ENCODE results near the gene COBL.

DNA sequence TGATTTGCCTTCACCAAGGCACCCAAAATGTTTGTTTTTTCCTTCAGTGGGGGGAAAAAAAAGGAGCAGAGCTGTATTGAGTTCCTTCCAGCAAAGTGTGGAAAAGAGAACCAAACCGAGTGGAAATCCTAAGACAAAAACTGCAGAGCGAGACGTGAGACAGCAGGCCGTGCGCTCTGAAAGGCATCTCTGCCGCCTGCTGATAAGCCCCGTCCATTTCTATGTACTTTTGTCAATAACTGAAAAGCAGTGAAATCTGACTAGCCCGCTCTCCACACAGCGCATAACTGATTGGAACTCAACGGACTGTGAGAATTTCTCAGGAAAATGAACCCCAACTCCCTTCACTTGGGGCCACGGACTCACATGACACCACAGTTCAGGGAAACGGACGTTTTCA, 83.2 kb downstream of the COBL start:
- TF ChIP-seq, protein P1, sequence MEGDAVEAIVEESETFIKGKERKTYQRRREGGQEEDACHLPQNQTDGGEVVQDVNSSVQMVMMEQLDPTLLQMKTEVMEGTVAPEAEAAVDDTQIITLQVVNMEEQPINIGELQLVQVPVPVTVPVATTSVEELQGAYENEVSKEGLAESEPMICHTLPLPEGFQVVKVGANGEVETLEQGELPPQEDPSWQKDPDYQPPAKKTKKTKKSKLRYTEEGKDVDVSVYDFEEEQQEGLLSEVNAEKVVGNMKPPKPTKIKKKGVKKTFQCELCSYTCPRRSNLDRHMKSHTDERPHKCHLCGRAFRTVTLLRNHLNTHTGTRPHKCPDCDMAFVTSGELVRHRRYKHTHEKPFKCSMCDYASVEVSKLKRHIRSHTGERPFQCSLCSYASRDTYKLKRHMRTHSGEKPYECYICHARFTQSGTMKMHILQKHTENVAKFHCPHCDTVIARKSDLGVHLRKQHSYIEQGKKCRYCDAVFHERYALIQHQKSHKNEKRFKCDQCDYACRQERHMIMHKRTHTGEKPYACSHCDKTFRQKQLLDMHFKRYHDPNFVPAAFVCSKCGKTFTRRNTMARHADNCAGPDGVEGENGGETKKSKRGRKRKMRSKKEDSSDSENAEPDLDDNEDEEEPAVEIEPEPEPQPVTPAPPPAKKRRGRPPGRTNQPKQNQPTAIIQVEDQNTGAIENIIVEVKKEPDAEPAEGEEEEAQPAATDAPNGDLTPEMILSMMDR (IDR thresholded peaks at IDR 0.05): no peak
- no peak for TF ChIP-seq POLR2A (IDR thresholded peaks at IDR 0.05)
